Neutrophil (primary cell): ENCODE measurements around the gene FBXO44.

Experiments
- H3K27ac ChIP-seq: fragments of 200-600 bp; sonication (generic); 2 replicates; pipeline ENCODE4 v1.5.1; 2016; ENCODE audit warnings: mild to moderate bottlenecking, moderate library complexity
- H3K27me3 ChIP-seq: fragments of 200-600 bp; sonication (generic); 2 replicates; pipeline ENCODE4 v1.6.0; 2016; ENCODE audit warnings: mild to moderate bottlenecking
- H3K36me3 ChIP-seq: fragments of 200-600 bp; sonication (generic); 2 replicates; pipeline ENCODE4 v1.5.1; 2017
- H3K4me1 ChIP-seq, 2 experiments: fragments of 200-600 bp in 1 of 2; sonication (generic) in 1 of 2; 1 replicate in 1 of 2; 2 replicates in 1 of 2; pipeline versions ENCODE4 v1.5.1 to v1.6.1; 2013 to 2016; ENCODE audit warnings: low read depth in 1 of 2, low read length in 1 of 2, mild to moderate bottlenecking in 1 of 2, moderate library complexity in 1 of 2; ENCODE audit not compliant: control insufficient read depth in 1 of 2, insufficient read depth in 1 of 2
- H3K4me3 ChIP-seq, 2 experiments: fragments of 200-600 bp in 1 of 2; sonication (generic) in 1 of 2; 1 replicate in 1 of 2; 2 replicates in 1 of 2; pipeline ENCODE4 v1.5.1; 2013 to 2016; ENCODE audit warnings: low read depth in 1 of 2, low read length in 1 of 2, mild to moderate bottlenecking in 1 of 2, moderate library complexity in 1 of 2
- H3K9me3 ChIP-seq: fragments of 200-600 bp; sonication (generic); 2 replicates; pipeline ENCODE4 v1.5.1; 2016
- TF ChIP-seq, protein P1 (sequence below): fragments of 200-600 bp; sonication (generic); IDR thresholded peaks from 2 replicates; pipeline ENCODE4 v1.5.1; 2016; ENCODE audit warnings: antibody characterized with exemption

Gene FBXO44

DNA sequence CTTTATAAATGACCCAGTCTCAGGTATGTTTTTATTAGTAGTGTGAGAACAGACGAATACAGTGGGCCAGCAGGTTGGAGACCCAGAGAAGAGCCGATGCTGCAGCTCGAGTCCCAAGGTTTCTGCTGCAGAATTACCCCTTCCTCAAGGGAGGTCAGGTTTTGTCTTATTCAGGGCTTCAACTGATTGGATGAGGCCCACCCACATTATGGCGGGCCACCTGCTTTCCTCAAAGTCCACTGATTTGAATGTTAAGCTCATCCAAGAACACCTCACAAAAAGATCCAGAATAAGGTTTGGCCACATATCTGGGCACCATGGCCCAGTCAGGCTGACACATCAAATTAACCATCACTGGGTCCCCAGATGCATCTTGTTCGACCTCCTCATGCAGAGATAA is 41.3 kb upstream of the FBXO44 start:
- no peak overlapping the region for H3K4me3 ChIP-seq
- H3K9me3 ChIP-seq: no peaks in the 10 kb centered on the region
- TF ChIP-seq, protein P1, sequence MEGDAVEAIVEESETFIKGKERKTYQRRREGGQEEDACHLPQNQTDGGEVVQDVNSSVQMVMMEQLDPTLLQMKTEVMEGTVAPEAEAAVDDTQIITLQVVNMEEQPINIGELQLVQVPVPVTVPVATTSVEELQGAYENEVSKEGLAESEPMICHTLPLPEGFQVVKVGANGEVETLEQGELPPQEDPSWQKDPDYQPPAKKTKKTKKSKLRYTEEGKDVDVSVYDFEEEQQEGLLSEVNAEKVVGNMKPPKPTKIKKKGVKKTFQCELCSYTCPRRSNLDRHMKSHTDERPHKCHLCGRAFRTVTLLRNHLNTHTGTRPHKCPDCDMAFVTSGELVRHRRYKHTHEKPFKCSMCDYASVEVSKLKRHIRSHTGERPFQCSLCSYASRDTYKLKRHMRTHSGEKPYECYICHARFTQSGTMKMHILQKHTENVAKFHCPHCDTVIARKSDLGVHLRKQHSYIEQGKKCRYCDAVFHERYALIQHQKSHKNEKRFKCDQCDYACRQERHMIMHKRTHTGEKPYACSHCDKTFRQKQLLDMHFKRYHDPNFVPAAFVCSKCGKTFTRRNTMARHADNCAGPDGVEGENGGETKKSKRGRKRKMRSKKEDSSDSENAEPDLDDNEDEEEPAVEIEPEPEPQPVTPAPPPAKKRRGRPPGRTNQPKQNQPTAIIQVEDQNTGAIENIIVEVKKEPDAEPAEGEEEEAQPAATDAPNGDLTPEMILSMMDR: no peak
- H3K27me3 ChIP-seq: peaks cover 13% of the 10 kb centered on the region
- H3K36me3 ChIP-seq: no peaks in the 10 kb centered on the region
- no peak overlapping the region for H3K27ac ChIP-seq
- no peaks in the 10 kb centered on the region for H3K4me1 ChIP-seq

DNA sequence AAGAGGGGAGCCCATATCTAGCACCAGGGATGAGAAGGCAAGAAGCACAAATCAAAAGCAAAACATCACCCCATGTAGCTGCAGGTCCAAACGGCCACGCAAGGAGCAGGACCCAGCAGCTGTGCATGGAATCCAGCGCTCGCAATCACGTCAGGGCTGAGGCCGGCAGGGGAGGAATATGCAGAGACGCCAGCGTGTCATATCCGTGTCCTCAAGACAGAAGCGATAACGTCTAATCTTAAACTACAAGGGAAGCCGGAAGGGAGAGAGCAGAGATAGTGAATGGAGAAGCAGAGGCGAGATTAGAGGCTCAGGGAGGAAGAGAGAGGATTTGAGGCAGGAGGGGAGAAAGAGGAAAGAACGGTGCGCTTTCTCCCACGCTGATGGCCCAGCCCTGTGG is 39.6 kb upstream of the FBXO44 start:
- TF ChIP-seq, protein P1: no peak
- Histone ChIP-seq H3K4me3 (no peak overlapping the region), H3K9me3 (no peaks in the 10 kb centered on the region), H3K27me3 (peaks cover 13% of the 10 kb centered on the region), H3K27ac (no peak overlapping the region), H3K4me1 (no peaks in the 10 kb centered on the region), H3K36me3 (no peaks in the 10 kb centered on the region)

DNA sequence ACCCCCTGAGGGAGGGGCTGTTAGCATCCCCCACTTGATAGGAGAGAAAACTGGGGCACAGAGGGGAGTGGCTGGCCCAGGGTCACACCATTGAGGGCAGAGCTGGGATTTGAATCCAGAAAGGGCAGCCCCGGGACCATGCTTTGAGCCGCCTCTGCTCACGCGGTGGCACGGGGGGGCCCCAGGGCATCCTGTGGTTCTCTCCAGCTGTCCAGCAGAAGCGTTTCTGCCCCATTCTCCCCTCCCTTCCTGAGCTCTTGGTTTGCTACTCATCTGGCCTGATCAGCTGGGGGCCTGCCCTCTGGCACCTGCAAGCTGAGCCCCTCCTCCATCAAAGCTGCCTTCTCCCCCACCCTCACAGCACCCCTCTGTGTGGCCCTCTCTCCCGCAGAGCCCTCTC is 37.9 kb upstream of the FBXO44 start:
- no peak overlapping the region for H3K27ac ChIP-seq
- TF ChIP-seq, protein P1: no peak
- H3K4me3 ChIP-seq: no peak overlapping the region
- no peaks in the 10 kb centered on the region for H3K4me1 ChIP-seq
- H3K27me3 ChIP-seq: peaks cover 10% of the 10 kb centered on the region
- H3K36me3 ChIP-seq: no peaks in the 10 kb centered on the region
- H3K9me3 ChIP-seq: no peaks in the 10 kb centered on the region

DNA sequence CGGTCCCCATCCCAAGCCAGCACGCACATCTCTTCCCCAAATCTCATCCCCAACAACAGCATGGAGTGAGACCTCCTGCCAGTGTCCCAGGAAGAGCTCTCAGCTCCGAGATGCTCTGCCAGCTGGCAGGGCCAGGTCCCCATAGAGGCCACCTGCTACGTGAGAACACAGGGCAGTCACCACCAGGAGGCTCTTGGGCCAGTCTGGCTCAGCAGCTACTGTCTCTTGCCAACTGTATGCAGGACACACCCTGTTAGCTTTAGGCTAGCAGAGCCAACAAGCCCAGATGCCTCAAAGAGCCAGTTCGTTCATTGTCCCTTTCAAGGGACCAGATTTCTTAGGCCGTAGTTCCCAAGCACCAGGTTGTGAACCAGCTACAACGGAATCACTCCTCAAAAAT is 37.4 kb upstream of the FBXO44 start:
- Histone ChIP-seq H3K27me3 (peaks cover 6% of the 10 kb centered on the region), H3K9me3 (no peaks in the 10 kb centered on the region), H3K4me3 (no peak overlapping the region), H3K36me3 (no peaks in the 10 kb centered on the region), H3K27ac (no peak overlapping the region), H3K4me1 (no peaks in the 10 kb centered on the region)
- TF ChIP-seq, protein P1: no peak

DNA sequence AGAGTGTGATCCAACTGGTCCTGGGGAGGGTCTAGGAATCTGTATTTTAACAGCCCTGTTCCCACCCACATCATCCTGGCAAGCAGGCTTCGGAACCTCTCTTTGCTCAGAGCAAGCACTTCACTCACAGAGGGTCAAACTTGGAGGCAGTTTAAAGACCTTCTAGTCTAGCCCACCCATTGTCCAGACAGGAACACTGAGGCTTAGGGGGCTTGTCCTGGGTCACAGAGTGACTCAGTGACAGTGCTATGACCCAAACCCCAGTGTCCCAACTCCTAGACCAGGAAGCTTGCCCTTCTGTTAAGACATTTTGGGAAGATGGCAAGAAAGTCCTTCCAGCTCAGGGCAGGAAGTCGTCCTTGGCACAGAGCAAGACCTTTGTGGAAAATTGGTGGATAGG is 36.9 kb upstream of the FBXO44 start:
- H3K4me1 ChIP-seq: no peaks in the 10 kb centered on the region
- H3K27ac ChIP-seq: no peak overlapping the region
- no peaks in the 10 kb centered on the region for H3K36me3 ChIP-seq
- no peak overlapping the region for H3K4me3 ChIP-seq
- no peaks in the 10 kb centered on the region for H3K9me3 ChIP-seq
- peaks cover 5% of the 10 kb centered on the region for H3K27me3 ChIP-seq
- TF ChIP-seq, protein P1: no peak

DNA sequence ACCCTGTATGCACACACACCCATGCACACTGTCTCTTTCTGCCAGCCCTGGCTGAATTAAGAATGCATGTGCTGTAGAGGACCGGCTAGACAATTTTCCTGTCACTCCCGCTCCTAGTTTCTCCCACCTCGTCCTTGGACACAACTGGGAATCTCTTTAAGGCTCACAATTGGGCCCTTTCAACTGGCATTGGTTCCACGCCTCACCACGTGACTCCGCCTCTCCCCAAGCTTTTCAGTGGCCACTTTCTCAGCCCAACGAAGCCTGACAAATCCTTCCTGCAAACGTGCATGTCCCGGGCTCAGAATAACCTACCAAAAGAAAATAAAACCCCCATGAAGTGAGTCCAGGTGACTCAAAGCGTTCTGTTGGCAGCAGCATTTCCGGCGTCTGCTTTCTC is 34.3 kb upstream of the FBXO44 start:
- TF ChIP-seq, protein P1: no peak
- Histone ChIP-seq H3K4me3 (no peak overlapping the region), H3K27ac (no peak overlapping the region), H3K9me3 (no peaks in the 10 kb centered on the region), H3K36me3 (no peaks in the 10 kb centered on the region), H3K4me1 (no peaks in the 10 kb centered on the region), H3K27me3 (peaks cover 12% of the 10 kb centered on the region)
